Measurements from ENCODE around the gene PUS10.
"Not testable (repeated sequence)": the region's sequence is repeated elsewhere in the genome, so short reads cannot be mapped to it uniquely, and the experiment has no call there.

Gene PUS10

GRCh38 chr2:61009355-61009754 lies 8.7 kb downstream of the PUS10 start:
- no peak for DNase-seq

GRCh38 chr2:61006486-61007105 lies 11.5 kb downstream of the PUS10 start:
- DNase-seq = no peak

GRCh38 chr2:61005736-61006135 lies 12.3 kb downstream of the PUS10 start:
- DNase-seq = no peak

GRCh38 chr2:60998628-60999545 lies 19.2 kb downstream of the PUS10 start:
- DNase-seq = no peak

GRCh38 chr2:60994131-60994530 lies 23.9 kb downstream of the PUS10 start:
- no peak for DNase-seq

GRCh38 chr2:60992985-60993392 lies 25.1 kb downstream of the PUS10 start:
- DNase-seq = no peak

GRCh38 chr2:60991644-60992043 lies 26.4 kb downstream of the PUS10 start:
- no peak for DNase-seq

GRCh38 chr2:60989259-60989658 lies 28.8 kb downstream of the PUS10 start:
- DNase-seq = no peak

- not testable (repeated sequence) for DNase-seq
Measured at GRCh38 chr2:60987656-60988055, 30.4 kb downstream of the PUS10 start.

- no peak for DNase-seq
Measured at GRCh38 chr2:60987041-60987440, 31.0 kb downstream of the PUS10 start.

GRCh38 chr2:60984720-60985119 lies 33.3 kb downstream of the PUS10 start:
- DNase-seq = no peak

- DNase-seq = not testable (repeated sequence)
Measured at GRCh38 chr2:60982066-60982465, 36.0 kb downstream of the PUS10 start.

- no peak for DNase-seq
Measured at GRCh38 chr2:60980071-60980815, 37.8 kb downstream of the PUS10 start.

GRCh38 chr2:60979231-60979630 lies 38.8 kb downstream of the PUS10 start:
- DNase-seq = no peak

GRCh38 chr2:60977562-60977895 lies 40.5 kb downstream of the PUS10 start:
- no peak for DNase-seq

GRCh38 chr2:60976875-60977561 lies 41.0 kb downstream of the PUS10 start:
- DNase-seq = no peak

GRCh38 chr2:60976256-60976850 lies 41.7 kb downstream of the PUS10 start:
- DNase-seq = no peak

- no peak for DNase-seq
Measured at GRCh38 chr2:60974652-60975051, 43.4 kb downstream of the PUS10 start.

- no peak for DNase-seq
Measured at GRCh38 chr2:60973705-60974104, 44.4 kb downstream of the PUS10 start.

GRCh38 chr2:60972889-60973656 lies 45.0 kb downstream of the PUS10 start:
- DNase-seq = no peak

- DNase-seq = no peak
Measured at GRCh38 chr2:60966507-60967405, 51.3 kb downstream of the PUS10 start.

All from activated CD8-positive, alpha-beta memory T cell treated with anti-CD3 and anti-CD28 coated beads, Interleukin-2, amount 50 U/mL, for 48 hours (primary cell).